Measurements from ENCODE around the gene HBP1. TPM values are rescaled to one million over a fixed set of nuclear protein-coding genes. Genes with fewer than 3 reads are reported as not detected.

Gene HBP1
- total RNA-seq, 4 donors from 2014 or later: 144 to 232 (median 192) TPM

DNA sequence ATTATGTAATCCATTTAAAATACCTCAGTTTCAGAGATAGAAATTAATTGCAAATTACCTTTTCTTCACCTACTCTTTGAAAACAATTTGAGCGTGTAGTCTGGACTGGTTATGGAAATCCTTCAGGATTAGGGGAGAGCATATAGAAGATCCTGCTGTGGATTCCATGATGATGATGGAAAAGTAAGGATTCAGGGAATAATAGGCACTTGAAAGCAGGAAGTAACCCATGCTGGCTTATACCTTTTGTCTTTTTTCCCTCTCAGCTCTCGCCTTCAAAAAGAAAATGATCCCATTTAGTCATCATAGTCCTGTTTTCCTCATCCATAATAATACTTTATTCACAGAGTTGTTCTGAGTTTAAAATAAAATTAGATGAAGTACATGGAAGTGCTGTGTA is 4.4 kb downstream of the HBP1 start:
- intact Hi-C loops (cut with DNase I; ENCODE audit: low total_unique reads): no loop called here
- H3K4me3 ChIP-seq (ENCODE audit: low read depth, poor library complexity, severe bottlenecking): no peak overlapping the region
- 71 to 80% methylated on average over 2 of the region's 2 CpGs for WGBS, 2 donors
- TF ChIP-seq, protein P1, sequence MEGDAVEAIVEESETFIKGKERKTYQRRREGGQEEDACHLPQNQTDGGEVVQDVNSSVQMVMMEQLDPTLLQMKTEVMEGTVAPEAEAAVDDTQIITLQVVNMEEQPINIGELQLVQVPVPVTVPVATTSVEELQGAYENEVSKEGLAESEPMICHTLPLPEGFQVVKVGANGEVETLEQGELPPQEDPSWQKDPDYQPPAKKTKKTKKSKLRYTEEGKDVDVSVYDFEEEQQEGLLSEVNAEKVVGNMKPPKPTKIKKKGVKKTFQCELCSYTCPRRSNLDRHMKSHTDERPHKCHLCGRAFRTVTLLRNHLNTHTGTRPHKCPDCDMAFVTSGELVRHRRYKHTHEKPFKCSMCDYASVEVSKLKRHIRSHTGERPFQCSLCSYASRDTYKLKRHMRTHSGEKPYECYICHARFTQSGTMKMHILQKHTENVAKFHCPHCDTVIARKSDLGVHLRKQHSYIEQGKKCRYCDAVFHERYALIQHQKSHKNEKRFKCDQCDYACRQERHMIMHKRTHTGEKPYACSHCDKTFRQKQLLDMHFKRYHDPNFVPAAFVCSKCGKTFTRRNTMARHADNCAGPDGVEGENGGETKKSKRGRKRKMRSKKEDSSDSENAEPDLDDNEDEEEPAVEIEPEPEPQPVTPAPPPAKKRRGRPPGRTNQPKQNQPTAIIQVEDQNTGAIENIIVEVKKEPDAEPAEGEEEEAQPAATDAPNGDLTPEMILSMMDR (IDR thresholded peaks at IDR 0.05): no peak
- no peak for TF ChIP-seq POLR2A (IDR thresholded peaks at IDR 0.05)
- no peak for DNase-seq (ENCODE audit: low spot score in 2 of 2)

DNA sequence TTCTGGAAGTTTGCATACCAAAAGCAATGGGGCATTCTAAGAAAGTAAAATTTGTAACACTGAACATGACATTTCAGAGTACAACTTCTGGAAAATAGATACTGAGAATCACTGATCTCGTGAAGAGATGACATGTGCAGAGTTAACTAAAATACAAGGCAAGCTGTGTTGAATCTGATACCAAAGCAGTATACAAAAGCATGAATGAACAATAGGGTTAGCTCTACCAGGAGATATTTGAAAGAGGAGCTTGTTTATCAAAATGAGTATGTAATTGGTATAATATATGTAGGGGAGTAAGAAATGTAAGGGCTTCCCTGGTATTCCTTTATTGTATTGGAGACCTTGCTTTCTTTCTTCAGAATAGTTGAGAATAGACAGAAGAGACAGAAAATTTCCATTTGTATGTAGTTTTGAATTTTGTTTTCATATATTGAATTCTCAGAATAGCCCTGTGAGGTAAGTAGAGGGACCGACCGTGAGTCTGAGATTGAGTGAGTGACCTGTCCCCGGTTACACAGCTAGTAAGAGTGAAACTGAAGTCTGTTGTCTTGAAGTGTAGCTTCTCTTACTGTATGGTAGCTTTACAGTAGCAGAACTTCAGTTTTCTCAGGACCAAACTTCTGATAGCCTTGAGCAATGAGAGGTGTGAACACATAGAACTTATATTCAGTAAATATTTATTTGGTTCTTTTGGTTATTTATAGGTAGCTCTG is 5.0 kb downstream of the HBP1 start:
- no peak for TF ChIP-seq POLR2A (IDR thresholded peaks at IDR 0.05)
- TF ChIP-seq, protein P1 (IDR thresholded peaks at IDR 0.05): no peak
- no peak overlapping the region for H3K4me3 ChIP-seq (ENCODE audit: low read depth, poor library complexity, severe bottlenecking)
- 60 to 67% methylated on average over 4 of the region's 4 CpGs for WGBS, 2 donors
- no peak for DNase-seq (ENCODE audit: low spot score in 2 of 2)
- intact Hi-C loops (cut with DNase I; ENCODE audit: low total_unique reads): no loop called here

DNA sequence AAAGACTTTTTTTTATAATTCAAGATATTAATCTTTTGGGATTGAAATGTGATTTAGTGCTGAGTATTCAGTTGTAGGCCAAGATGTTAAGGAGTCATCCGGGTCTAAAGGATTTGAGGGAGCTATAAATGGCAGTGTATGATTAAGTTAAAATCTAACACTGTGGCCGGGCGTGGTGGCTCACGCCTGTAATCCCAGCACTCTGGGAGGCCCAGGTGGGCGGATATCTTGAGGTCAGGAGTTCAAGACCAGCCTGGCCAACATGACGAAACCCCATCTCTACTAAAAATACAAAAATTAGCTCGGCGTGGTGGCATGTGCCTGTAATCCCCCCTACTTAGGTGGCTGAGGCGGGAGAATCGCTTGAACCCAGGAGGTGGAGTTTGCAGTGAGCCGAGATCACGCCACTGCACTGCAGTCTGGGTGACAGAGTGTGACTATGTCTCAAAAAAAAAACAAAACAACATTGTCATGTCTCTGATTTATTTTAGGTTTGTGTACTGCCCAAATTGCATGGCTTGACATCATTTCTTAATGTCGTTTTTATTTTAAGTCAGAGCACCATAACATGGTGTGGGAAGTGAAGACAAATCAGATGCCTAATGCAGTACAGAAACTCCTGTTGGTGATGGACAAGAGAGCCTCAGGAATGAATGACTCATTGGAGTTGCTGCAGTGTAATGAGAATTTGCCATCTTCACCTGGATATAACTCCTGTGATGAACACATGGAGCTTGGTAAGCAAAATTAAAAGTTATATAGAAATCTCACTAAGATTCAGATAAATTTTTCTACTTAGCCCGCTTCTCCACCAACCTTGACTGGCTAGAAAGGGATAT is 10.7 kb downstream of the HBP1 start:
- TF ChIP-seq, protein P1 (IDR thresholded peaks at IDR 0.05): no peak
- no peak for TF ChIP-seq POLR2A (IDR thresholded peaks at IDR 0.05)
- no peak for DNase-seq (ENCODE audit: low spot score in 2 of 2)
- intact Hi-C loops (cut with DNase I; ENCODE audit: low total_unique reads): no loop called here
- WGBS, 2 donors: 83% methylated on average over 14 of the region's 14 CpGs
- H3K4me3 ChIP-seq (ENCODE audit: low read depth, poor library complexity, severe bottlenecking): no peak overlapping the region

DNA sequence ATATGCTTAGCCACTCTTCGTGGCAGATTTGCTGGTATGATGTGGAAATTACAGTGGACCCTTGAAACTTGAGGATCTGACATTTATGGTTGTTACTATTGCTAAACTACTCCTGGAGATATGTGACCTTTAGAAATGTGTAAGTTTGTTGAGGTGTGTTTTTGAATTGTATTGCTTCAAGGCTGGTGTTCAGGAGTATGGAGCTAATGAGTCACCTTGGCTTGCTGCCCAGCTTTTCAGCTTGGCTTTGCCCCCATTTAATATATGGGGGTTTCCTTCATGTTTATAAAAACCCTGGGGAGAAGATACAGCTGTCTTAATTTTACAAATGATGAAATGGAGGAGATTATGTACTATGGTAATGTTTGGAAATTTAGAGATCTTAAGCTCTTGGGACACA is 11.6 kb downstream of the HBP1 start:
- 36 to 51% methylated on average over 1 of the region's 1 CpG for WGBS, 2 donors
- intact Hi-C loops (cut with DNase I; ENCODE audit: low total_unique reads): no loop called here
- no peak for TF ChIP-seq POLR2A (IDR thresholded peaks at IDR 0.05)
- TF ChIP-seq, protein P1 (IDR thresholded peaks at IDR 0.05): no peak
- H3K4me3 ChIP-seq (ENCODE audit: low read depth, poor library complexity, severe bottlenecking): no peak overlapping the region
- DNase-seq (ENCODE audit: low spot score in 2 of 2): no peak

DNA sequence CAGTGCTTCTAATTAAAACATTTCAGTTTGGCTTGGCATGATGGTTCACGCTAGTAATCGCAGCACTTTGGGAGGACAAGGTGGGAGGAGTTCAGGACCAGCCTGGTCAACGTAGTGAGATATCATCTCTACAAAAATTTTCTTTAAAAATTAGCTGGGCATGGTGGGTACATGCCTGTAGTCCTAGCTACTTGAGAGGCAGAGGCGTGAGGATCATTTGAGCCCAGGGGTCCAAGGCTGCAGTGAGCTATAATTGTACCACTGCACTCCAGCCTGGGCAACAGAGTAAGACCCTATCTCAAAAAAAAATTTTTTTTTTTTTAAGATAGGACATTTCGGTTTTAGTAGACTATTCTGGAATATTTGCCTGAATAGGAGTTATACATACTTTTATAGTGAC is 12.4 kb downstream of the HBP1 start:
- no peak for DNase-seq (ENCODE audit: low spot score in 2 of 2)
- intact Hi-C loops (cut with DNase I; ENCODE audit: low total_unique reads): no loop called here
- 82 to 86% methylated on average over 5 of the region's 5 CpGs for WGBS, 2 donors
- TF ChIP-seq POLR2A (IDR thresholded peaks at IDR 0.05): no peak
- TF ChIP-seq, protein P1 (IDR thresholded peaks at IDR 0.05): no peak
- no peak overlapping the region for H3K4me3 ChIP-seq (ENCODE audit: low read depth, poor library complexity, severe bottlenecking)

Data from lower leg skin (tissue), 4 donors.